GM10248 (cell line): ENCODE results near the gene CABP4.

Experiments used
- CTCF ChIA-PET: fragments of 300-600 bp; sonication (Branson Sonifier 250); formaldehyde crosslinking; extraction: SDS; loops from one replicate; lab custom pipeline; 2021; ENCODE audit warnings: antibody characterized with exemption; lab: Yijun Ruan, JAX
- POLR2A ChIA-PET: fragments of 350-650 bp; sonication (Branson Sonifier 250); formaldehyde crosslinking; extraction: SDS; loops from one replicate; lab custom pipeline; 2020; ENCODE audit warnings: antibody characterized with exemption; lab: Yijun Ruan, JAX
- DNase-seq: peaks from one replicate; pipeline ENCODE4 v3.0.0; 2012; ENCODE audit errors: extremely low spot score
- TF ChIP-seq, protein P1 (sequence below): IDR thresholded peaks from 2 replicates; pipeline ENCODE4 v1.5.1; 2012; ENCODE audit warnings: mild to moderate bottlenecking, low read depth; ENCODE audit errors: extremely low read depth, missing control alignments, control extremely low read depth

Gene CABP4

DNA sequence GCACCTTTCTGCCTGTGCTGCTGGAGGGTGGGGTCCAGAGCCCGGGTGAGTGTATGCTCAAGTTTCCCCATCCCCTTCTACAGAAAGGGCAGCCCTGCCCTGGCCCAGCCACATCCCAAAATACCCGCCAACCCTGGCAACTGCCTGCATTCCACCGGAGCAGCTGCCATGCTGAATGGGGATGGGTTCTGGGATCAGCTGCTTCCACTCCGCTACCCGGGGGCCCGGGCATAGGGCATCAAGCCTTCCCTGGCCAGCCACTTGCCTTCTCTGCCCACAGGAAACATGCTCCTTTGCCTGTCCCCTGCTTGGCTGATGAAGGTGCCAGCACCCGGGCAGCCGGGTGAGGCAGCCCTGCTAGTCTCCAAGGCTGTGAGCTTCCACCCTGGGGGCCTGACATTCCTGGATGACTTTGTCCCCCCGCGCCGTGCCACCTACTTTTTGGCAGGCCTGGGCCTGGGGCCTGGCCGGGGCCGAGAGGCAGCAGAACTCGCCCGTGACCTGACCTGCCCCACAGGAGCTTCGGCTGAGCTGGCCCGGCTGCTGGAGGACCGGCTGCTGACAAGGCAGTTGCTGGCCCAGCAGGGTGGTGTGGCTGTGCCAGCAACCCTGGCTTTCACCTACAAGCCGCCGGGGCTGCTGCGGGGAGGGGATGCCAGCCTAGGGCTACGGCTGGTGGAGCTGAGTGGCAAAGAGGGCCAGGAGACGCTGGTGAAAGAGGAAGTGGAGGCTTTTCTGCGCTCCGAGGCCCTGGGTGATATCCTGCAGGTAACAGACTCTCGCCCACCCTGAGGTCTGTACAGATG, 36.5 kb upstream of the CABP4 start:
- no peak for DNase-seq
- TF ChIP-seq, protein P1, sequence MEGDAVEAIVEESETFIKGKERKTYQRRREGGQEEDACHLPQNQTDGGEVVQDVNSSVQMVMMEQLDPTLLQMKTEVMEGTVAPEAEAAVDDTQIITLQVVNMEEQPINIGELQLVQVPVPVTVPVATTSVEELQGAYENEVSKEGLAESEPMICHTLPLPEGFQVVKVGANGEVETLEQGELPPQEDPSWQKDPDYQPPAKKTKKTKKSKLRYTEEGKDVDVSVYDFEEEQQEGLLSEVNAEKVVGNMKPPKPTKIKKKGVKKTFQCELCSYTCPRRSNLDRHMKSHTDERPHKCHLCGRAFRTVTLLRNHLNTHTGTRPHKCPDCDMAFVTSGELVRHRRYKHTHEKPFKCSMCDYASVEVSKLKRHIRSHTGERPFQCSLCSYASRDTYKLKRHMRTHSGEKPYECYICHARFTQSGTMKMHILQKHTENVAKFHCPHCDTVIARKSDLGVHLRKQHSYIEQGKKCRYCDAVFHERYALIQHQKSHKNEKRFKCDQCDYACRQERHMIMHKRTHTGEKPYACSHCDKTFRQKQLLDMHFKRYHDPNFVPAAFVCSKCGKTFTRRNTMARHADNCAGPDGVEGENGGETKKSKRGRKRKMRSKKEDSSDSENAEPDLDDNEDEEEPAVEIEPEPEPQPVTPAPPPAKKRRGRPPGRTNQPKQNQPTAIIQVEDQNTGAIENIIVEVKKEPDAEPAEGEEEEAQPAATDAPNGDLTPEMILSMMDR, result no peak
- ChIA-PET POLR2A (interaction anchor here (0.8 to 1.1 kb wide), 2 partner anchors 19 to 80 kb away, joined by 3 to 4 read pairs; partner anchors contain the start of gene PTPRCAP), CTCF (interaction anchor here (0.7 to 5.7 kb wide), 5 partner anchors 11 to 37 kb away, joined by 3 to 50 read pairs (median 19); partner anchors contain the start of genes PPP1CA and TBC1D10C)

DNA sequence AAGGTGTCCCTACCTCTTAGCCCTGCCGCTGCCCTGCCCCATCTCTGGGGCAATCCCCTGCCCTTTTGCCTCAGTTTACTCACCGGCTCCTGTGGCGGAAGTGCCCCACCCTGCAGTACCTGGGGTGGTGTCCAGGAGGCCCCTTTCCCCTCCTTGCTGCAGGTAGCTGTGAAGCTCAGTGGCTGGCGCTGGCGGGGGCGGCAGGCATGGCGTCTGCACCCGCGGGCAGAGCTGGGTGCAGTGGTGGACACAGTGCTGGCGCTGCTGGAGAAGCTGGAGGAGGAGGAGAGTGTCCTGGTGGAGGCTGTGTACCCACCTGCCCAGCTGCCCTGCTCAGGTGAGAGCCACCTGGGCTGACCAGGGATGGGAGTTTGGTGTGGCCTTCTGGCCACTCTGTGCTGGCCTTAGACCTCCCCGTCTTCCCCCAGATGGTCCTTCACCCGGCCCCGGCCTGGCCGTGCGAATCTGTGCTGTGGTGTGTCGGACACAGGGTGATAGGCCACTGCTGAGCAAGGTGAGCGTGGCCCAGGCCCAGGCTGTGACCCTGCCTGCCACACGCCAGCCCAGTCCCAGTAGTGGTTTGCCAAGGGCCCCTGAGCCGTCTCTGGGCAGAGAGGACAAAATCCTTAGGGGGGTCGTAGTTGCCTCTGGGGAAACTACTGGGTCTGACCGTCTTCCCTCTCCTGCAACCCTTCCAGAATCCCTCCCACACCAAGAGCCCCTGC, 35.7 kb upstream of the CABP4 start:
- POLR2A ChIA-PET, result interaction anchor here (0.8 to 1.1 kb wide), 2 partner anchors 18 to 79 kb away, joined by 3 to 4 read pairs; partner anchors contain the start of gene PTPRCAP
- CTCF ChIA-PET, result interaction anchor here (1.0 to 5.7 kb wide), 7 partner anchors 8 to 86 kb away, joined by 3 to 50 read pairs (median 4); partner anchors contain the start of genes PITPNM1, PPP1CA and TBC1D10C
- DNase-seq, result no peak
- TF ChIP-seq, protein P1, result no peak

DNA sequence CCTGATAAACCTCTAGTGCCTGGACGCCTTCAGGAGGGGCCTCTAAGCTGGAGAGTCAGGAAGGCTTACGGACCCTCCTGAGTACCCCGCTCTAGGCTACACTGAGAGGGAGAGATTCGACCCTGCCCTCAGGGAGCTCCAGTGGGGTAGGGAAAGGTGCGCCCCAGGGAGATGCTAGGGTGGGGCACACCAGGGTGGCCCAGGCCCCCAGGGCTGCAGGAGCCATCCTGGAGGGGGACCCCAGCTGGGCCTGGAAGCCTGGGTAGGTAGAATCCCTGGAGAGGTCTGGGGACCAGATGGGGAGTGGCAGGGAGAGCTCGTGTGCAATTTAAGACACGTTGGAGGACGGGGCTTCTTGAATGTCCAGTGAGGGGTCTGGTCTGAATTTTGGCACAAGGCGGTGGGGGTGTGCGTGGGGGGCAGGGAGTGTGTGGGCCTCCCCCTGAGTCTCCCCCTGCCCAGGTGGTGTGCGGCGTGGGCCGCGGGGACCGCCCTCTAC, 35.0 kb upstream of the CABP4 start:
- CTCF ChIA-PET, result interaction anchor here (1.0 to 5.7 kb wide), 7 partner anchors 9 to 85 kb away, joined by 3 to 50 read pairs (median 4); partner anchors contain the start of genes PITPNM1, PPP1CA and TBC1D10C
- DNase-seq, result no peak
- TF ChIP-seq, protein P1, result no peak
- POLR2A ChIA-PET, result interaction anchor here (0.9 kb wide), 1 partner anchor 19 kb away, joined by 4 read pairs; the partner anchor contains the start of gene PPP1CA

DNA sequence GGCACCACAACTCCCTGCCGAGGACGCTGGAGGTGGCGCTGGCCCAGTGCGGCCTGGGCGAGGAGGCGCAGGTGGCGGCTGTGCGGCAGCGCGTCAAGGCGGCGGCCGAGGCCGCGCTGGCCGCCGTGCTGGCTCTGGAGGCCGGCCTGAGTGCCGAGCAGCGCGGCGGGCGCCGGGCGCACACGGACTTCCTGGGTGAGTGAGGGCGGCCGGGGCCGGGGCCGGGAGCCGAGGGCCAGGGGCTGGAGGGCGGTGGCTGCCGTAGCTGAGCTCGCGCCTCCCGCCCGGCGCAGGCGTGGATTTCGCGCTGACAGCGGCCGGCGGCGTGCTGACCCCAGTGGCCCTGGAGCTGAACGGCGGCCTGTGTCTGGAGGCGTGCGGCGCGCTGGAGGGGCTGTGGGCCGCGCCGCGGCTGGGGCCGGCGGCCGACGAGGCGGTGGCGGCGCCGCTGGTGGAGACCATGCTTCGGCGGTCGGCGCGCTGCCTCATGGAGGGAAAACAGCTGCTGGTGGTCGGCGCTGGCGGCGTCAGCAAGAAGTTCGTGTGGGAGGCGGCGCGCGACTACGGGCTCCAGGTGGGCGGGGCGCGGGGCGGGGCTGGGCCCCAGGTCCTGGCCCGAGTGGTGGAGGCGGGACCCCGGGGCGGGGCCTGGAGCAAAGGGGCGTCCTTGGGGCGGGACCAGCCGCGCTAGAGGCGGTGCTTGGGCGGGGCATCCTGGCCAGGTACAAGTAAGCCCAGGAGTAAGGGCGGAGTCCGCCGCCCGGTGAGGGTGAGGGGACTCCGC, 34.3 kb upstream of the CABP4 start:
- ChIA-PET POLR2A (interaction anchor here (0.6 to 0.9 kb wide), 2 partner anchors 14 to 19 kb away, joined by 3 to 4 read pairs; partner anchors contain the start of gene PPP1CA), CTCF (interaction anchor here (1.0 to 5.7 kb wide), 8 partner anchors 9 to 85 kb away, joined by 3 to 50 read pairs (median 4); partner anchors contain the start of genes PITPNM1, PPP1CA and TBC1D10C)
- TF ChIP-seq, protein P1, result no peak
- DNase-seq, result peak; percentile 99

DNA sequence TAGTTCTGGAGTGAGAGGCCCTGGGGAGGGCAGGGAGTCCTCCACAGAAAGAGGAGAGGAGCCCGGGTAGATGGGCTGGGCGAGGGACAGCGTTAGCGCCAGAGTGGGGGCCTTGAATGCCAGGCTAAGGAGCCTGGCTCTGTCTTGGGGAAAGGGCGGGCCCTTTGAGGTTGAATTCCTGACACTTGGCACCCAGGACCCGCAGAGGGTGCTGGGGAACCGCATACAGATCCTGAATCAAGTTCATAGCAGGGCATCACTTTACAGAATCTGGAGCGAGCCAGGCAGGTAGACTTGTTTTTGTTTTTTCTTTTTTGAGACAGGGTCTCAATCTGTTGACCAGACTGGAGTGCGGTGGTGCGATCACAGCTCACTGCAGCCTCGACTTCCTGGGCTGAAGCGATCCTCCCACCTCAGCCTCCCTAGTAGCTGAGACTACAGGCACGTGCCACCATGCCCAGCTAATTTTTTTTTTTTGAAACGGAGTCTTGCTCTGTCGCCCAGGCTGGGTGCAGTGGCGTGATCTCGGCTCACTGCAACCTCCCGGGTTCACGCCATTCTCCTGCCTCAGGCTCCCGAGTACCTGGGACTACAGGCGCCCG, 33.6 kb upstream of the CABP4 start:
- ChIA-PET CTCF (interaction anchor here (1.5 to 5.7 kb wide), 4 partner anchors 13 to 60 kb away, joined by 3 to 50 read pairs (median 20); partner anchors contain the start of genes PPP1CA and TBC1D10C), POLR2A (interaction anchor here (0.6 kb wide), 1 partner anchor 15 kb away, joined by 3 read pairs; no protein-coding TSS in a partner anchor)
- TF ChIP-seq, protein P1, result no peak
- no peak for DNase-seq
